K562 (cell line): ENCODE measurements around the gene PHEX. TPM values are rescaled to one million over a fixed set of nuclear protein-coding genes. Genes with fewer than 3 reads are reported as not detected.
A peak's percentile ranks its signal among the peaks of the same experiment; 100 is the strongest.

Source experiments
- ATAC-seq: fragments of 200-7000 bp; cut with Tn5 transposase; 3 replicates; pipeline ENCODE4 v1.9.1; 2020; ENCODE audit warnings: moderate library complexity
- BruUV-seq: library from RNA; stranded (reverse); fragments of 400-500 nt; replicated peaks from 2 replicates; lab custom pipeline; 2021; lab: Mats Ljungman, UMichigan
- CTCF ChIA-PET: fragments of 300-600 bp; formaldehyde crosslinking; extraction: SDS; loops from one replicate; lab custom pipeline; 2021; ENCODE audit warnings: low intra/inter-chr PET ratio; lab: Yijun Ruan, JAX
- POLR2A ChIA-PET: fragments of 300-600, 350-650 bp; sonication (Branson Sonifier 250); formaldehyde crosslinking; extraction: SDS; loops from one replicate; lab custom pipeline; 2021; ENCODE audit warnings: antibody characterized with exemption, inconsistent platforms; lab: Yijun Ruan, JAX
- DNase-seq, 4 experiments: peaks; one replicate each; pipeline versions ENCODE4 v3.0.0 to v3.0.0-alpha.2; 2011 to 2018; ENCODE audit warnings: low spot score in 3 of 4, mixed read lengths in 3 of 4; ENCODE audit errors: extremely low read depth in 1 of 4
- FAIRE-seq: peaks from 2 replicates; lab custom pipeline; 2011; peaks lifted over from hg19 to GRCh38; lab: Jason Lieb, UNC
- H2AFZ ChIP-seq: 2 replicates; pipeline ENCODE4 v1.6.0; 2011; ENCODE audit warnings: low read depth, low read length, control low read depth, inconsistent platforms
- H3K27ac ChIP-seq: fragments of 200-600 bp; 3 replicates; pipeline ENCODE4 v1.8.0; 2011; ENCODE audit warnings: low read depth, mild to moderate bottlenecking, control low read depth, inconsistent platforms, low read length, moderate library complexity, mixed read lengths; ENCODE audit errors: extremely low read depth
- H3K27me3 ChIP-seq, 2 experiments: fragments of 300-600 bp in 1 of 2; 2 replicates in 1 of 2; 3 replicates in 1 of 2; pipeline versions ENCODE4 v1.6.0 to v1.8.0; 2011; ENCODE audit warnings: inconsistent platforms in 2 of 2, low read length in 2 of 2, mild to moderate bottlenecking in 1 of 2, mixed read lengths in 1 of 2, moderate library complexity in 1 of 2; ENCODE audit not compliant: control insufficient read depth in 2 of 2, insufficient read depth in 2 of 2
- H3K36me3 ChIP-seq: fragments of 300-600 bp; 3 replicates; pipeline ENCODE4 v1.8.0; 2011; ENCODE audit warnings: mild to moderate bottlenecking, low read length, inconsistent platforms; ENCODE audit not compliant: control insufficient read depth, insufficient read depth
- H3K4me1 ChIP-seq, 2 experiments: fragments of 200-600 bp in 1 of 2; replicated peaks in 1 of 2; 2 replicates in 1 of 2; 3 replicates in 1 of 2; pipeline versions ENCODE4 v1.5.1 to v1.8.0; 2011; ENCODE audit warnings: inconsistent platforms in 2 of 2, low read length in 2 of 2, mild to moderate bottlenecking in 1 of 2, mixed read lengths in 1 of 2, moderate library complexity in 1 of 2; ENCODE audit not compliant: control insufficient read depth in 2 of 2, insufficient read depth in 2 of 2
- H3K4me2 ChIP-seq: 2 replicates; pipeline ENCODE4 v1.6.1; 2011; ENCODE audit warnings: low read length, control low read depth, inconsistent platforms, mixed read lengths; ENCODE audit not compliant: insufficient read depth
- H3K4me3 ChIP-seq: fragments of 200-600 bp; sonication (generic), shearing (Covaris generic); 2 replicates; pipeline ENCODE4 v1.5.1; 2016; ENCODE audit warnings: control low read depth, inconsistent platforms
- H3K79me2 ChIP-seq: fragments of 200-600 bp; 3 replicates; pipeline ENCODE4 v1.8.0; 2011; ENCODE audit warnings: low read length, inconsistent platforms; ENCODE audit not compliant: control insufficient read depth, insufficient read depth
- H3K9ac ChIP-seq, 2 experiments: 2 replicates each; pipeline versions ENCODE4 v1.6.0 to v1.6.1; 2011; ENCODE audit warnings: low read depth in 2 of 2, low read length in 2 of 2, control low read depth in 1 of 2, inconsistent platforms in 1 of 2, mild to moderate bottlenecking in 1 of 2, mixed read lengths in 1 of 2; ENCODE audit not compliant: insufficient read depth in 1 of 2
- H3K9me1 ChIP-seq: one replicate; pipeline ENCODE4 v1.6.0; 2011; ENCODE audit warnings: inconsistent platforms, mild to moderate bottlenecking, low read length, moderate library complexity; ENCODE audit not compliant: control insufficient read depth, insufficient read depth
- H3K9me3 ChIP-seq: replicated peaks from 2 replicates; pipeline ENCODE4 v1.5.1; 2011; ENCODE audit warnings: low read depth, low read length, inconsistent platforms; ENCODE audit not compliant: control insufficient read depth, insufficient read depth
- H4K20me1 ChIP-seq: replicated peaks from 2 replicates; pipeline ENCODE4 v1.6.1; 2011; ENCODE audit warnings: low read length, inconsistent platforms, mixed read lengths; ENCODE audit not compliant: control insufficient read depth, insufficient read depth
- ARID1B ChIP-seq: fragments of 450-650 bp; IDR thresholded peaks from 2 replicates; pipeline ENCODE4 v1.6.1; 2016; ENCODE audit warnings: antibody characterized with exemption, mild to moderate bottlenecking, inconsistent platforms
- C11orf30 ChIP-seq: fragments of 450-650 bp; IDR thresholded peaks from 2 replicates; pipeline ENCODE4 v1.6.1; 2016; ENCODE audit warnings: low read depth, mild to moderate bottlenecking
- CBX1 ChIP-seq: sonication (generic); IDR thresholded peaks from 2 replicates; pipeline ENCODE4 v1.6.1; 2016; ENCODE audit warnings: antibody characterized with exemption, low read depth, mild to moderate bottlenecking
- CEBPB ChIP-seq: fragments of 450-650 bp; IDR thresholded peaks from 2 replicates; pipeline ENCODE4 v1.6.1; 2016; ENCODE audit warnings: missing genetic modification characterization, missing compliant biosample characterization
- CEBPG ChIP-seq, 3 experiments: fragments of 200-800 bp in 1 of 3; sonication (Bioruptor generic) in 1 of 3; sonication (generic) in 1 of 3; formaldehyde crosslinking in 1 of 3; IDR thresholded peaks in 2 of 3; conservative IDR thresholded peaks in 1 of 3; 2 replicates each; pipeline versions ENCODE4 v1.6.1 to v1.8.0; 2016 to 2022; ENCODE audit warnings: missing compliant biosample characterization in 2 of 3, missing genetic modification characterization in 2 of 3, mild to moderate bottlenecking in 1 of 3, missing genetic modification reagents in 1 of 3
- EZH2 ChIP-seq: IDR thresholded peaks from 2 replicates; pipeline ENCODE4 v1.6.1; 2012; ENCODE audit warnings: low read depth, mild to moderate bottlenecking, inconsistent platforms, low read length, borderline replicate concordance
- GABPA ChIP-seq: fragments of 200-800 bp; sonication (Bioruptor generic); conservative IDR thresholded peaks from 2 replicates; pipeline ENCODE4 v1.6.1; 2016; ENCODE audit warnings: low read depth, missing genetic modification characterization, missing compliant biosample characterization
- HIVEP1 ChIP-seq: fragments of 250-450 bp; sonication (Bioruptor Pico); IDR thresholded peaks from 2 replicates; pipeline ENCODE4 v1.4.0; 2020; ENCODE audit warnings: mild to moderate bottlenecking
- MAFK ChIP-seq: IDR thresholded peaks from 2 replicates; pipeline ENCODE4 v1.6.1; 2011; ENCODE audit warnings: low read length, improper control_type of control experiment
- TRIM24 ChIP-seq, 2 experiments: fragments of 450-650 bp; IDR thresholded peaks; 2 replicates each; pipeline ENCODE4 v1.6.1; 2016
- ZBTB26 ChIP-seq: fragments of 450-650 bp; formaldehyde crosslinking; IDR thresholded peaks from 2 replicates; pipeline ENCODE4 v1.4.0; 2022; ENCODE audit warnings: missing genetic modification characterization
- ZNF316 ChIP-seq: fragments of 450-650 bp; IDR thresholded peaks from 2 replicates; pipeline ENCODE4 v1.6.1; 2016
- WGBS: fragments of 100-300 bp; shearing (Covaris generic); methylation state at CpG from one replicate; pipeline ENCODE4 v1.1.6; 2016; ENCODE audit warnings: low coverage, mixed read lengths; ENCODE audit not compliant: insufficient coverage; ENCODE audit errors: missing lambda C conversion rate; 5-methylcytosine and 5-hydroxymethylcytosine counted together
- in situ Hi-C: fragments of 300-500 bp; cut with MboI; formaldehyde crosslinking; loops from 4 replicates; pipeline ENCODE4 v1.15.0; 2018; ENCODE audit warnings: inconsistent platforms, mixed read lengths
- intact Hi-C: fragments of 100-400 bp; cut with micrococcal nuclease; formaldehyde crosslinking; loops from 2 replicates; pipeline ENCODE4 v1.14.2; 2022
- polyA plus RNA-seq, 8 experiments: library from polyadenylated mRNA; depleted of rRNA in 4 of 8; stranded (reverse) in 5 of 8; unstranded in 3 of 8; fragments of >200 nt; fragmentation: Nextera tagmentation in 2 of 8; fragmentation: Illumina TruSeq in 1 of 8; extraction: Ambion mirVana in 2 of 8; extraction: Trizol in 1 of 8; gene quantifications; 2 replicates each; pipeline versions ENCODE4 v1.2.1 to v1.2.3, GENCODE V29; 2011 to 2014; ENCODE audit warnings: inconsistent platforms in 1 of 8, missing spikeins in 1 of 8
- total RNA-seq, 7 experiments: library from RNA; depleted of rRNA in 6 of 7; stranded (reverse); fragments of >200 nt in 6 of 7; fragmentation: Illumina TruSeq in 2 of 7; extraction: Trizol in 2 of 7; gene quantifications; 2 replicates each; pipeline versions ENCODE4 v1.2.1 to v1.2.3, GENCODE V29; 2011 to 2021; ENCODE audit warnings: low replicate concordance in 1 of 7
- TF ChIP-seq, protein P1 (sequence below), 2 experiments: fragments of 450-650 bp in 1 of 2; sonication (generic) in 1 of 2; formaldehyde crosslinking in 1 of 2; IDR thresholded peaks in 1 of 2; conservative IDR thresholded peaks in 1 of 2; 2 replicates each; pipeline versions ENCODE4 v1.6.1 to v1.8.1; 2016 to 2023; ENCODE audit warnings: mild to moderate bottlenecking in 2 of 2, moderate library complexity in 2 of 2, inconsistent platforms in 1 of 2, missing genetic modification reagents in 1 of 2

PHEX gene
- total and polyA plus RNA-seq, 9 of the 15 experiments (the other 6 are each of a cell fraction or from before 2014, with no cell fraction given): 0.01 to 0.11 (median 0.04) TPM; not detected in 6

GRCh38 chrX:21996872-21997455, 35.2 kb upstream of the PHEX start:
- Histone ChIP-seq H3K9ac (no peak overlapping the region), H3K4me2 (no peak overlapping the region), H3K4me1 (peaks cover 4 to 6% of the 10 kb centered on the region in 2 experiments; a peak in 3 of 5 replicates), H4K20me1 (no peaks in the 10 kb centered on the region), H3K79me2 (no peaks in the 10 kb centered on the region)
- DNase-seq (peak in 1 of 4 experiments; percentile 13), ATAC-seq (peak; percentile 81)
- WGBS: 79% methylated on average over 7 of the region's 10 CpGs
- POLR2A ChIA-PET: interaction anchor here (0.8 kb wide), 1 partner anchor 29 kb away, joined by 4 read pairs; no protein-coding TSS in a partner anchor
- CTCF ChIA-PET: no interaction called here
- intact Hi-C loops: no loop called here
- TF ChIP-seq TRIM24 (IDR thresholded peaks at IDR 0.05) (peak in 1 of 2 experiments; percentile 38; a peak in 1 of 4 replicates), CEBPB (tag) (peak; percentile 44), CEBPG (CRISPR knock-in tag; IDR thresholded peaks at IDR 0.05) (peak; percentile 50; the same call in 1 of the 2 replicates), CEBPG (tag; conservative IDR thresholded peaks at IDR 0.05 in 1 of 2, IDR thresholded peaks at IDR 0.05 in 1 of 2) (peak in 1 of 2 experiments; percentile 59; a peak in 2 of 4 replicates), ZNF316 (peak; percentile 62), HIVEP1 (CRISPR knock-in tag) (no peak), ZBTB26 (CRISPR knock-in tag) (no peak), MAFK (peak; percentile 12; the same call in 1 of the 2 replicates), EZH2 (no peak), CBX1 (no peak), GABPA (tag) (peak; percentile 51; the same call in 1 of the 2 replicates), C11orf30 (peak; percentile 45; the same call in 1 of the 2 replicates), ARID1B (0 out of 2 replicates have a peak, but pooled peaks have one; percentile 12)
- TF ChIP-seq, protein P1, sequence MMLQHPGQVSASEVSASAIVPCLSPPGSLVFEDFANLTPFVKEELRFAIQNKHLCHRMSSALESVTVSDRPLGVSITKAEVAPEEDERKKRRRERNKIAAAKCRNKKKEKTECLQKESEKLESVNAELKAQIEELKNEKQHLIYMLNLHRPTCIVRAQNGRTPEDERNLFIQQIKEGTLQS (IDR thresholded peaks at IDR 0.05): peak; percentile 65
- TF ChIP-seq, protein P1 (CRISPR knock-in tag; conservative IDR thresholded peaks at IDR 0.05): no peak
- TF ChIP-seq, all 486 proteins: peak for 9
- no peak overlapping the region for H2AFZ ChIP-seq
- no peak overlapping the region for H3K4me3 ChIP-seq
- no peaks in the 10 kb centered on the region for H3K27me3 ChIP-seq
- H3K27ac ChIP-seq: no peak overlapping the region
- H3K9me3 ChIP-seq: no peaks in the 10 kb centered on the region
- no TSS peak for BruUV-seq
- in situ Hi-C loops: no loop called here
- H3K36me3 ChIP-seq: peaks cover 30% of the 10 kb centered on the region; the same call in 2 of the 3 replicates
- no peaks in the 10 kb centered on the region for H3K9me1 ChIP-seq
- no peak for FAIRE-seq
